ENCODE data around the gene FRMD4A. TPM values are rescaled to one million over a fixed set of nuclear protein-coding genes. Genes with fewer than 3 reads are reported as not detected.

Gene FRMD4A
- total and polyA plus RNA-seq, 10 of the 15 experiments (the other 5 are each of a cell fraction or from before 2014, with no cell fraction given), result 17.8 to 75.2 (median 39.1) TPM

DNA sequence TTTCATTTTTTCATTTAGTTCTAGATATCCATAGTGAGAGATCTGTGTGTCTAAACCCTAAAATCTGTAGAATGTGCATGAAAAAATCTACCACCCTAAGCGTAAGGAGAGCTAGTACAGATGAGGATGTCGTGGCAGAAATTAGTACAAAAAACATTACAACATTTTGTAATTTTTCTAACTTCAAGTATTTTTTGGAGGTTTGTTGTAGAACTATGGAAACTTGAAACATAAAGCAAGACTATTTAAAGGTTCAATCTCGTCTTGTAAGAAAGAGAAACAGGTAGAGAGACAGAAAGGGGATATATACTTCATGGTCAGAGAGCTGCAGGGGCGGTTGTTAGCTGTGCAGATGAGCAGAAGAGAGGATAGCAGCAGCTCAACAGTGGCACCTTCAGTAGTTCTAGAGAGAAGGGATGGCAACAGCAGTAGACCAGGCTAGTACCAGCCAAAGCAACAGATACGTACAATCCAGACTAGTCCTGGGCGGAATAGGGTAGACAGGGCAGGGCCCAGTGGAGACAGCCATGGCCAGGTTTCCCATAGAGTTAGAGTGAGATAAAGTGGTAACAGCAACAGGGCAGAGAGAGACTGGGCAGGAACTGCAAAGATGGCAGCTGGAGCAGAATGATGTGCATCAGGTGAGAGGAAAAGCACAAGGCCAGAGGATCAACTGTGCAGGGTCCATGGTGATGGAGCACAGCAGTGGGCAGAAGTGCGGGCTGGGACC lies 145.2 kb downstream of the FRMD4A start (continued):
- TF ChIP-seq YY1 (IDR thresholded peaks at IDR 0.05; ENCODE audit: low read depth, low read length) (peak; percentile 92), ZBED1 (IDR thresholded peaks at IDR 0.05; ENCODE audit: borderline replicate concordance) (peak; percentile 100), TARDBP (IDR thresholded peaks at IDR 0.05; ENCODE audit: borderline replicate concordance) (peak; percentile 76), BCL11A (IDR thresholded peaks at IDR 0.05; ENCODE audit: low read depth, low read length) (peak; percentile 95), SUZ12 (IDR thresholded peaks at IDR 0.05; ENCODE audit: unreplicated experiment) (no peak), MTA3 (IDR thresholded peaks at IDR 0.05; ENCODE audit: borderline replicate concordance, low read length) (peak; percentile 100), ZBTB11 (CRISPR knock-in tag; IDR thresholded peaks at IDR 0.05) (peak; percentile 86), E2F4 (IDR thresholded peaks at IDR 0.05; ENCODE audit: low read depth, low read length) (0 out of 2 replicates have a peak, but pooled peaks have one; percentile 38), ETV6 (conservative IDR thresholded peaks at IDR 0.05 in 1 of 2, IDR thresholded peaks at IDR 0.05 in 1 of 2; ENCODE audit: borderline replicate concordance in 1 of 2, low read depth in 1 of 2) (peak in 1 of 2 experiments; percentile 69; a peak in 1 of 4 replicates), EGR1 (IDR thresholded peaks at IDR 0.05; ENCODE audit: borderline replicate concordance in 1 of 2, low read depth in 2 of 2, low read length in 2 of 2) (peak in 1 of 2 experiments; percentile 46; a peak in 2 of 3 replicates), KLF5 (IDR thresholded peaks at IDR 0.05; ENCODE audit: partially characterized antibody) (peak; percentile 69), BCL3 (IDR thresholded peaks at IDR 0.05; ENCODE audit: borderline replicate concordance, insufficient read depth, low read depth, low read length, poor library complexity, severe bottlenecking) (peak; percentile 92), SMAD1 (IDR thresholded peaks at IDR 0.05; ENCODE audit: low read depth, partially characterized antibody) (peak; percentile 98), STAT3 (IDR thresholded peaks at IDR 0.05; ENCODE audit: low read depth, low read length) (no peak), KAT2A (conservative IDR thresholded peaks at IDR 0.05; ENCODE audit: control insufficient read depth, low read depth, low read length) (no peak; the same call in 1 of the 2 replicates), LARP7 (IDR thresholded peaks at IDR 0.05) (peak; percentile 57; the same call in 1 of the 2 replicates), BACH1 (IDR thresholded peaks at IDR 0.05; ENCODE audit: borderline replicate concordance) (peak; percentile 100), TAF1 (IDR thresholded peaks at IDR 0.05; ENCODE audit: borderline replicate concordance, low read depth, low read length) (no peak), PML (IDR thresholded peaks at IDR 0.05; ENCODE audit: low read length) (peak; percentile 100), RBBP5 (conservative IDR thresholded peaks at IDR 0.05) (no peak), MTA2 (IDR thresholded peaks at IDR 0.05; ENCODE audit: low read depth) (0 out of 2 replicates have a peak, but pooled peaks have one; percentile 1)
- TF ChIP-seq, protein P1, sequence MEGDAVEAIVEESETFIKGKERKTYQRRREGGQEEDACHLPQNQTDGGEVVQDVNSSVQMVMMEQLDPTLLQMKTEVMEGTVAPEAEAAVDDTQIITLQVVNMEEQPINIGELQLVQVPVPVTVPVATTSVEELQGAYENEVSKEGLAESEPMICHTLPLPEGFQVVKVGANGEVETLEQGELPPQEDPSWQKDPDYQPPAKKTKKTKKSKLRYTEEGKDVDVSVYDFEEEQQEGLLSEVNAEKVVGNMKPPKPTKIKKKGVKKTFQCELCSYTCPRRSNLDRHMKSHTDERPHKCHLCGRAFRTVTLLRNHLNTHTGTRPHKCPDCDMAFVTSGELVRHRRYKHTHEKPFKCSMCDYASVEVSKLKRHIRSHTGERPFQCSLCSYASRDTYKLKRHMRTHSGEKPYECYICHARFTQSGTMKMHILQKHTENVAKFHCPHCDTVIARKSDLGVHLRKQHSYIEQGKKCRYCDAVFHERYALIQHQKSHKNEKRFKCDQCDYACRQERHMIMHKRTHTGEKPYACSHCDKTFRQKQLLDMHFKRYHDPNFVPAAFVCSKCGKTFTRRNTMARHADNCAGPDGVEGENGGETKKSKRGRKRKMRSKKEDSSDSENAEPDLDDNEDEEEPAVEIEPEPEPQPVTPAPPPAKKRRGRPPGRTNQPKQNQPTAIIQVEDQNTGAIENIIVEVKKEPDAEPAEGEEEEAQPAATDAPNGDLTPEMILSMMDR (IDR thresholded peaks at IDR 0.05 in 2 of 3, conservative IDR thresholded peaks at IDR 0.05 in 1 of 3; ENCODE audit: control insufficient read depth in 2 of 3, extremely low read depth in 1 of 3, insufficient read depth in 1 of 3, low read depth in 3 of 3, low read length in 3 of 3), result peak in 2 of 3 experiments; percentile 13 to 27; a peak in 3 of 6 replicates

All from GM12878 (cell line).